ENCODE data around the gene CHPF2. TPM values are rescaled to one million over a fixed set of nuclear protein-coding genes. Genes with fewer than 3 reads are reported as not detected.

CHPF2 gene
- total RNA-seq, 1 experiment from 2014 or later, result 87.7 TPM

- no peak for DNase-seq (ENCODE audit: low spot score)
Measured at GRCh38 chr7:151204383-151205032, 27.8 kb upstream of the CHPF2 start.

GRCh38 chr7:151205730-151206129 is 26.6 kb upstream of the CHPF2 start:
- no peak for DNase-seq (ENCODE audit: low spot score)

GRCh38 chr7:151206914-151207313 is 25.4 kb upstream of the CHPF2 start:
- no peak for DNase-seq (ENCODE audit: low spot score)

GRCh38 chr7:151207315-151207714 is 25.0 kb upstream of the CHPF2 start:
- no peak for DNase-seq (ENCODE audit: low spot score)

- DNase-seq (ENCODE audit: low spot score), result no peak
Measured at GRCh38 chr7:151207804-151208203, 24.5 kb upstream of the CHPF2 start.

- DNase-seq (ENCODE audit: low spot score), result no peak
Measured at GRCh38 chr7:151208253-151208862, 23.9 kb upstream of the CHPF2 start.

GRCh38 chr7:151209588-151209987 is 22.7 kb upstream of the CHPF2 start:
- DNase-seq (ENCODE audit: low spot score), result no peak

- no peak for DNase-seq (ENCODE audit: low spot score)
Measured at GRCh38 chr7:151210087-151210854, 22.0 kb upstream of the CHPF2 start, which contains the start of gene H2BK1. Gene H2BK1, minus strand, starts transcription at chr7:151210488. Its CDS starts 170 bp downstream, at chr7:151210318.

GRCh38 chr7:151211155-151211772 is 21.0 kb upstream of the CHPF2 start:
- DNase-seq (ENCODE audit: low spot score), result no peak

GRCh38 chr7:151212626-151213025 is 19.7 kb upstream of the CHPF2 start:
- no peak for DNase-seq (ENCODE audit: low spot score)

- DNase-seq (ENCODE audit: low spot score), result no peak
Measured at GRCh38 chr7:151213826-151214225, 18.5 kb upstream of the CHPF2 start.

- no peak for DNase-seq (ENCODE audit: low spot score)
Measured at GRCh38 chr7:151215396-151215795, 16.9 kb upstream of the CHPF2 start.

GRCh38 chr7:151218170-151218569 is 14.1 kb upstream of the CHPF2 start:
- no peak for DNase-seq (ENCODE audit: low spot score)

- no peak for DNase-seq (ENCODE audit: low spot score)
Measured at GRCh38 chr7:151223728-151224127, 8.6 kb upstream of the CHPF2 start.

- DNase-seq (ENCODE audit: low spot score), result no peak
Measured at GRCh38 chr7:151225948-151226510, 6.3 kb upstream of the CHPF2 start.

- no peak for DNase-seq (ENCODE audit: low spot score)
Measured at GRCh38 chr7:151226560-151226874, 5.8 kb upstream of the CHPF2 start.

GRCh38 chr7:151226875-151227782 is 5.2 kb upstream of the CHPF2 start, which contains the start of gene ABCF2:
Gene ABCF2, minus strand, starts transcription at chr7:151227205. Its CDS starts 747 bp downstream, at chr7:151226458.
- peak; percentile 100 for DNase-seq (ENCODE audit: low spot score)

GRCh38 chr7:151228024-151228866 is 4.0 kb upstream of the CHPF2 start:
- DNase-seq (ENCODE audit: low spot score), result no peak

GRCh38 chr7:151229249-151229648 is 3.0 kb upstream of the CHPF2 start:
- DNase-seq (ENCODE audit: low spot score), result no peak

- no peak for DNase-seq (ENCODE audit: low spot score)
Measured at GRCh38 chr7:151231080-151231479, 1.2 kb upstream of the CHPF2 start.
